Loucy (cell line): ENCODE data around the gene TLR5.

Source experiments
- CTCF ChIP-seq: fragments of 200-600 bp; sonication (generic); conservative IDR thresholded peaks from 2 replicates; pipeline ENCODE4 v1.5.1; 2014; ENCODE audit warnings: mild to moderate bottlenecking, antibody characterized with exemption, low read length
- EZH2phosphoT487 ChIP-seq: fragments of 200-600 bp; IDR thresholded peaks from 2 replicates; pipeline ENCODE4 v1.6.1; 2018; ENCODE audit warnings: antibody characterized with exemption, mild to moderate bottlenecking, moderate library complexity, borderline replicate concordance

GRCh38 chr1:223081181-223081994, 61.7 kb downstream of the TLR5 start:
- TF ChIP-seq CTCF (peak; percentile 78), EZH2phosphoT487 (no peak)
